HG03442 (cell line): Measurements from ENCODE around the gene KAT7.
"Not testable (repeated sequence)": the region's sequence is repeated elsewhere in the genome, so short reads cannot be mapped to it uniquely, and the experiment has no call there.

Experiments used
- ATAC-seq: cut with Tn5 transposase; IDR thresholded peaks from one replicate; pipeline ENCODE4 v1.9.1; 2021; ENCODE audit warnings: mild to moderate bottlenecking, moderate library complexity; ENCODE audit not compliant: unreplicated experiment

The KAT7 gene

GRCh38 chr17:49798182-49798581, 9.7 kb downstream of the KAT7 start:
- ATAC-seq: no peak

GRCh38 chr17:49798738-49799137, 10.3 kb downstream of the KAT7 start:
- no peak for ATAC-seq

GRCh38 chr17:49809056-49809455, 20.6 kb downstream of the KAT7 start:
- no peak for ATAC-seq

GRCh38 chr17:49814781-49815529, 26.5 kb downstream of the KAT7 start:
- no peak for ATAC-seq

GRCh38 chr17:49815761-49816281, 27.3 kb downstream of the KAT7 start:
- ATAC-seq: no peak

GRCh38 chr17:49817993-49818392, 29.5 kb downstream of the KAT7 start:
- ATAC-seq: no peak

GRCh38 chr17:49819138-49819537, 30.7 kb downstream of the KAT7 start:
- ATAC-seq: no peak

GRCh38 chr17:49819651-49820050, 31.2 kb downstream of the KAT7 start:
- no peak for ATAC-seq

- no peak for ATAC-seq
Observed at GRCh38 chr17:49820773-49821172, 32.3 kb downstream of the KAT7 start.

GRCh38 chr17:49821466-49821865, 33.0 kb downstream of the KAT7 start:
- no peak for ATAC-seq

GRCh38 chr17:49821916-49822315, 33.4 kb downstream of the KAT7 start:
- ATAC-seq: no peak

GRCh38 chr17:49822829-49823228, 34.3 kb downstream of the KAT7 start:
- ATAC-seq: no peak

GRCh38 chr17:49823614-49824013, 35.1 kb downstream of the KAT7 start:
- no peak for ATAC-seq

- ATAC-seq: no peak
Observed at GRCh38 chr17:49825645-49826044, 37.2 kb downstream of the KAT7 start.

GRCh38 chr17:49828325-49828724, 39.8 kb downstream of the KAT7 start:
- ATAC-seq: not testable (repeated sequence)

- ATAC-seq: no peak
Observed at GRCh38 chr17:49829026-49829425, 40.5 kb downstream of the KAT7 start.

GRCh38 chr17:49830605-49831004, 42.1 kb downstream of the KAT7 start:
- no peak for ATAC-seq

- ATAC-seq: no peak
Observed at GRCh38 chr17:49832840-49833599, 44.5 kb downstream of the KAT7 start.

GRCh38 chr17:49834118-49834743, 45.8 kb downstream of the KAT7 start:
- no peak for ATAC-seq

GRCh38 chr17:49835472-49835871, 47.0 kb downstream of the KAT7 start:
- ATAC-seq: no peak
